ENCODE data around the gene R3HDML.

Gene R3HDML

DNA sequence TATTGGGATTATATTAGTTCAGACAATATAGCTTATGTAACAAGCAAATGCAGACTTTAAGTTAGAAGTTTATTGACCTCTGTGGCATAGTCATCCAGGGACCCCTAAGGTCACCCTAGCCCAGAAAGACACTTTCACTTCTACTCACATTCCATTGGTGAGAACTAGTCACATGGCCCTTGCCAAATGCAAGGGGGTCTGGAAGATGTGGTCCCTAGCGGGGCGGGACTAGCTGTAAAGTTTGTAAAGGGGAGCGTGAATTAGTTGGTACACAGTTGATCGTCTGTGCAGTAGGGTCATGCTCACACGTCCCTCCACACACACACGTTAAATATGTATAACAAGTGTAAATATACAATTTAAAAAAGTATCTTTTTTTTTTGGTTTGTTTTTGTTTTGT, 27.9 kb downstream of the R3HDML start:
- DNase-seq: no peak

DNA sequence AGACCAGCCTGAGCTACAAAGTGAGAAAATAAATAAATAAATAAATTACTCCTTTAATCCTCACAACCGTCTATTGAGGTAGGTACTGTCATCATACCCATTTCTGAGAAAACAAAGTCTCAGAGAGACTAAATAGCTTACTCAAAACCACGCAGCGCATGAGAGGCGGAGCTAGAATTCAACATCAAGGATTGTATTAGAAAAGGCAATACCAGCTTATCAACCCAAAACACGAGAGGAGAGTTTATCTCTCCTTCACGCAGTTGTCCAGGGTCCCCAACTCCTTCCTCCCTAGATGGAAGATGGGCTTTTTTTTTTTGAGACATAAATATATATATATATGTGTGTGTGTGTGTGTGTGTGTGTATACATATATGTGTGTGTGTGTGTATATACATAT, 30.9 kb downstream of the R3HDML start:
- DNase-seq: no peak

DNA sequence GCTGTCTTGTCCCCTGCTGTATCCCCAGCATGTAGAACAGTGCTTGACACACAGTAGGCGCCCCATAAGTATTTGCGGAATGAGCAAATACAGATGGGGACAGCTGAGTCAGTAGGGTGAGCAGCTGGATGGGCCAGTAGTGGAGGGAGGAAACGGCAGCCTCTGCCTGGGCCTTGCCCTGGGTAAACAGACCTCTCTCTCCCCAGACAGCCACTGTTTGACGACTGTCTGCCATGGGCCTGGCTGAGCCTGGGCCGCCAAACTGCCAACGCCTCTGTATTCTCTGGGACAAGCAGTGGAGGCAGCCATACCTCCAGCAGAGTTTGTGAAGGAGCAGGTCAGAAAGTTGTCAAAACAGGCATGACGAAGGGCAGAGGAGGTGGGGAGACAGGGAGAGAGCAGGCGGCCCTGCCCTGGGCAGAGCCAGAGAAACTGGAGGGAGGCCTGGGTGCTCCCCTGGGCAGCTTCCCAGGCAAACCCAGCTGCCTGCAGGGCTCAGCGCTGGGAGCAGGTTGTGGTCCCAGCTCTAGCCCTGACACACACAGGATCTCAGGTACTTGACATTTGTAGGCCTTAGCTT, 33.9 kb downstream of the R3HDML start:
- DNase-seq: no peak

DNA sequence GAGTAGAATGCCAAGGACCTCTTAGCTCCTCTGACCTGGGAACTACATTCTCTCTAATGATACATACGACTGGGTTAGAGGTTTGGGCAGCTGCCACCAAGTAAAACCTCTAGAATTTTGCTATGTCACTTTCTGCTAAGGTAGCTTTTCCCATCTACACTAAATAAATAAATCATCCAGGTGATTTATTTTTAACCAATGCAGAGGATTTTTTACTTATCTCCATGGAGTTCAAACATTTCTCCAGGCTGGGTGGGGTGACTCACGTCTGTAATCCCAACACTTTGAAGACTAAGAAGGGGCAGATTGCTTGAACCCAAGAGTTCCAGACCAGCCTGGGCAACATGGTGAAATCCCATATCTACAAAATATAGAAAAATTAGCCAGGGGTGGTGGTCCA, 45.8 kb downstream of the R3HDML start:
- DNase-seq: no peak

DNA sequence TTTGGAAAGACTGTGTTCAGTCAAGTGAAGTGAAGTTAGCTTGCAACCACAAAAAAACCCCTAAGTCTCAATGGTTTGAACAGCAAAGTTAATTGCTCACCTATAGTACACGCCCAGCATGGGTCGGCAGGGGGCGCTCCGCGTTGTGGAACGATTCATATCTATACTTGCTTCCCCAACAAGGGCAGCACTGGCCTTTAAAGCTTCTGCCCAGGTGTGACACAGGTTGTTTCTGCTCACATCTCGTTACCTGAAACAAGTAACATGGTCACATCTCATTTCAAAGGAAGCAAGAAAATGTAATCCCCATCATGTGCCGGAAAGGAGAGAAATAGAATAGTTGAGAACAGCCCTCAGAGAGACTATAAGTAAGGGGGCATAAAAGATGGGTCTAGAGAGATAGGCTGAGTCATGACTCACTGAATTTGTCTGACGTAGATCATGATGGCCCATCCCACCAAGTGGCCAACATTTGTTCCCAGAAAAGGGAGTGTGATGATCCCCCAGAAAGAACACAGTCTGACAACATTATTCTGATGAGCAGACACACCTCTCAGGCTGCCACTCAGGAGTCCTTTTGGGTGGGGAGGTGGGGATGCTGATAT, 47.7 kb downstream of the R3HDML start:
- peak; percentile 60 to 91 for DNase-seq

DNA sequence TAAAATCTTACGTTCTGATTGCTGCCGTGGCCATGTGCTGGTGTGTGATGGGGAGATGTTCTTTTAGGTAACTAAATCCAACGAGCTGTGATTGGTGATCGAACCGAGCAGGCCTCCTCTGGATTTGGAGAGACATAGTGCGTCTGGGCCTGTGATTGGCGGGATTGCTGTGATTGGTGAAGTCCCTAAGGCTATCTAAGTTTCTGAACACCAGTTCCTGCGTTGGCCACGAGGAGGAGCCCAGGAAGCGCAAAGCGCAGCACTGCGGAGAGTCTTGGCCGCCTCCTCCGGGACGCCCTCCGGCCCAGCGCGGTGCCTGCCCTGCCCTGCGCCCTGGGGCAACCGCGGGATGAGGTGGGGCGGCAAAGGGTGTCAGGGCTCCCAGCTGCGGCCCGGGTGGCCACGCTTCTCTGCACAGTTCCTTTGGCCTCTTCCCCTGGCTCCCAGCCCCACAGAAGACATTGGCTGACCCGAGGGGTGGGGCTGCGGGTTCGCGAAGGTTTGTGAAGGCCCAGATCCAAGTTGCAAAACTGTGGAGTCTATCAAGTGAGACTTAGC, 51.7 kb downstream of the R3HDML start:
- DNase-seq: peak; percentile 68 to 85

DNA sequence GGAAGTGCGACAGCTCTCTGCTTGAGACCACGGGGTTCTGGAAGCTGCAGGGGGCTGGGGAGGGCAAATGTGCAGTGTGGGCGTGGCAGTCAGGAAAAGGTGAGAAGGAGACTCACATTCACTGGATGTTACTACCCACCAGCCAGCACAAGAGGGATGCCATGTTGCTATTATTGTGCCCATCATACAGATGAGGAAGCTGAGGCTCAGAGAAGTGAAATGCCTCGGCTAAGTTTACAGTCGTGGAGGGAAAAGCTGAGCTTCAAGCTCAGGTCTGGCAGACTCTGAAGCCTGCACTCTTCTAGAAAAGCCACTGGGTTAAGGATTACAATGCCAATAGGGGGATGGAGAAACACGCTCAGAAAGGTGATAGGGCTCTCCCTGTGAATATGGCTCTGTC, 53.0 kb downstream of the R3HDML start:
- DNase-seq: no peak

DNA sequence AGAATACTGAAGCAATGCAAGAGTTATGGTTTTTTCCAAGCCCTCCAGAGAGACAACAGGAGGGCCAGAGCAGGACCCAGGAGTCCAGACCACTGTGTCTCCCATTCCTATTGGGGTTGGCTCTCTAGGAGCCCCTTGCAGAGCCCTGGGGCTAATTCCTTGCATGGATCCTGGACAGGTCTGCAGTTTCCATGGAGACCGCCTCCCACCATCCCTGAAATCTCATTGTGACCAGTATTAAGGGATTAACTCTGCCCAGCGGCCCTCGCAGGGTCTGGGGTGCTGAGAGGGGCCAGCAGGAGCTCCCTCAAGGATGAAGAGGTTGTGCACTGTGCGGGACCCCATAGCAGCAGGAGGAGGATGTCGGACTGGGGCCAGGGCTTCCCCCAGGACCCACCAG, 53.4 kb downstream of the R3HDML start:
- DNase-seq: no peak

DNA sequence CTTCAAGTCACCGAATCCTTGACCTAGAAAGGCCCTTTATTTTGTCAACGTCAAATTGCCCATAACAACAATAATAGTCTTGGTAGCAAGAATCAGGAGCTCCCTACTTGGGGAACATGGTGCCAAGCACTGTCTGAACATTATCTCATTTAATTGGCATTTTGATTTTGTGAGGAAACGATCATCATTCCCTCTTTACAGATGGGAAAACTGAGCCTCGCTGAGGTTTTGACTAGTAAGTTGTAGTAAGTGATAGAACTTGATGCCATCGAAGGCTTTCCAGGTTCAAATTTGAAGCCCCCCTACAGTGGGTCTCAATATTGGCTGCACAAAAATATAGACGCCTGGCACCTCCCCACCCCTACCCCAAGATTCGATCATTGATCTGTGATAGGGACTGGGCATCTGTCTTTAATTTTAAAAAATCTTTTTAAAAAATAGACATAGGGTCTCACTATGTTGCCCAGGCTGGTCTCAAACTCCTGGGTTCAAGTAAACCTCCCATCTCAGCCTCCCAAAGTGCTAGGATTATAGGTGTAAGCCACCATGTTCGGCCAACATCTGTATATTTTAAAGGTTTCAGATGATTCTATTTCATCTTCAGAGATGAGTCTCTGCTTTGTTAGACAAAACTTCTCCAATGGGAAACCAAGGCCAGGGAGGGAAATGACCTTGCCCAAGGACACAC, 55.4 kb downstream of the R3HDML start:
- DNase-seq: no peak

DNA sequence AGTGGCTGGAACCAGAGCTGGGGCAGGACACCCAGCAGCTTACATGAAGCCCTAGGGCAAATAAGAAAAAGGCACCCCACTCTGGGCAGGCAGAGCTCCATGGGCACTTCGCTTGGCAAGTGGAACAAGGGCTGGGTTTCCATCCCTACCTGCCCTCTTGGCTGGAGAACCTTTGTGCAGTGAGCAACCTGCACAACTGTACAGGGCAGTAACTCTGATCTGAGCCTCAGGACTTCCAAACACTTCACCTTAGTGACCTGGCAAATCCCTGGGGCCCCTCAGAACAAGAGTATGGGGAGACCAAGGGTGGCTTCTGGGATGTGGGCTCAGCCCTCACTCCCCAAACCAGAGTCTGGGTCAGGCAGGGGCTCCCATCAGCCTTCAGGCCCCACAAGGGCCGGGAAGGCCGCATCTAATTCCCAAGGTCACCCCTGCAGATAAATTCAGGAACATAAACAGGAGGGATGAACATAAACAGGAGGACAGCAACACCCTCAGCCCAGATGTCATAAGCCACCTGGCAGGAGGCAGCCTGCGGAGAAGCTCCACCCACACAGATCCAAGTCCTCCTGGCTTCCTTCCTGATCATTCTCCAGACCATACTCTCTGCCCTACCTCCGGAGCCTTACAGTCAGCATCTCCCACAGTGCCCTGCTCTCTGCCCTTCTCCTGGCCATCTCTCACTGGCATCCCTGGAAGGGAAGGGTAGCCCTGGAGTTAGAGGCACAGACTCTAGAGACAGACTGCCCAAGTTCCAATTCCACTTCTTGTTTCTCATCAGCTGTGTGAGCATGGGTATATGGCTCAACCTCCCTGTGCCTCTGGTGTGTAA, 56.1 kb downstream of the R3HDML start:
- DNase-seq: no peak

DNA sequence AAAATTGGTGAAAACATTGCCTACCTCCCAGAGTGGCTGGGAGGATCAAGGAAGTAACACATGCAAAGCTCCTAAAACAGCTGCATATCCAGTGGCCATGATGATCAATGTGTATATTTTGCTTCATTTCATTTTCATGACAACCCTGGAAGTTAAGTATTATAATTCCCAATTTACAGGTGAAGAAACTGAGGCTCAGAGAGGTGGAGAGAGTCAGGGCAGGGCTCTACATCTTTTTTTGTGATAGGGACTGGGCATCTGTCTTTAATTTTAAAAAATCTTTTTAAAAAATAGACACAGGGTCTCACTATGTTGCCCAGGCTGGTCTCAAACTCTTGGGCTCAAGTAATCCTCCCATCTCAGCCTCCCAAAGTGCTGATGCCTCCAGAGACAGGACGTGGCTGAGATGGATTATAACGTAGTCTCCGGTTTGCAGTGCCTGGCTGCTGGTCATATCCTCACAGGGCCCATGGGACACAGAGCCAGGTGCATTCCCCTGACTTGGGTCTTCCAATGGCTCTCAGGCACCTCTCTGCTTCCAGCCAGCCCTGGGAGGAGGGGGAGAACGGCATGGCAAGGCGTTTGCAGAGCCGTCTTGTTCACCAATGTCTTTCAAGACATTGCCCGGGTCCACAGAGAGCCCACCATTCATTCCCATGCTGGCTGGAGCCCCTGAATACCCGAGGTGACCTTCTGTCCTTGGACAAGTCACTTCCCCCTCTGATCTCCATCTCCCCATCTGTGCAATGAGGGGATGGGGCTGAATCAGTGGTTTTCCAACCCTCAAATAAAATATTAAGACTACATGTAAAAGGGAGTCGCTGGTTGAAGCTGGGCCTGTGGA, 57.0 kb downstream of the R3HDML start:
- DNase-seq: no peak

DNA sequence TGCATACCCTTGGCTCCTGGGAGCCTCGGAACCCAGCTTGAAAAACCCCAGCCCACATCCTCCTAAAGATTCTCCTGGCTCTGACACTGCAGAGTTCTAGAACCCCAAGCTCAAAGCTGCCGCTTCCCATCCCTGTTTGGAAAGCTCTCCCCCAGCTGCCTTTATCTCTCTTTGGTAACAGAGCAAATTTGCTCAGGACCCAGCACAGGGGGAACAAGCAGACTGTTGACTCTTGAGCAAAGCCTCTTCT, 57.5 kb downstream of the R3HDML start:
- DNase-seq: no peak

DNA sequence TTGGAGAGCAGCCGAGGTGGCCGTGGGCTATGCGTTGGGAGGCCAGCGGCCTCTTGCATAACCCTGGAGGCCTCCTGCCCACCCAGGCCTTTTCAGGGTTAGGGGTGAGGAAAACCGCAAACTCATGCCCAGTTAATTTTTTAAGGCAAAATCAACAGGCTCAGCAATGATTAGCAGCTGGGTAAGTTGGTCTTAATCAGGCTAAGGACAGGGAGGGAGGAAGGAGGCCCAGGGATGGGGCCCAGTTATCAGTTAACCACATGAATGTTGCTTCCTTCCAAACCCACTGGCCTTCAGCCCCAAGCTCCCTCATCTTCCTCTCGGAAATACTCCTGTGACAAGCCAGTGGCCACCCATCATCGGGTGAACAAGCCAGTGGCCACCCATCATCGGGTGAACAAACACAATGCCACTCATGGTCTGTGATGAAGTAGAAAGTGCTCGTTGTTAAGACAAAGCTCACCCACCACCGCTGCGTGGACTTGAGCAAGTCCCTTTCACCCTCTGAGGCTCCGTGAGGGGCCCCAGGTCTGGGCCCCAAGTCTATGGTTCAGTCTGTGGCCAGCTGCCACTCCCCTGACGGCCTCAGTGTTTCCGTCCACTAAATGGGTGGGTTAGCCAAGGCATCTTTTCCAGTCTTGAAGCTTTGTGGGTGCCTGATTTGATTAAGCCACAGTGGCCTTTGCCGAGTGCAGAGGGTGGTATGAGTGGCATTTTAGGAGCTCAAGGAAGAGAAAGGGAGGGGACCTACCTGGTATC, 58.0 kb downstream of the R3HDML start:
- DNase-seq: no peak

DNA sequence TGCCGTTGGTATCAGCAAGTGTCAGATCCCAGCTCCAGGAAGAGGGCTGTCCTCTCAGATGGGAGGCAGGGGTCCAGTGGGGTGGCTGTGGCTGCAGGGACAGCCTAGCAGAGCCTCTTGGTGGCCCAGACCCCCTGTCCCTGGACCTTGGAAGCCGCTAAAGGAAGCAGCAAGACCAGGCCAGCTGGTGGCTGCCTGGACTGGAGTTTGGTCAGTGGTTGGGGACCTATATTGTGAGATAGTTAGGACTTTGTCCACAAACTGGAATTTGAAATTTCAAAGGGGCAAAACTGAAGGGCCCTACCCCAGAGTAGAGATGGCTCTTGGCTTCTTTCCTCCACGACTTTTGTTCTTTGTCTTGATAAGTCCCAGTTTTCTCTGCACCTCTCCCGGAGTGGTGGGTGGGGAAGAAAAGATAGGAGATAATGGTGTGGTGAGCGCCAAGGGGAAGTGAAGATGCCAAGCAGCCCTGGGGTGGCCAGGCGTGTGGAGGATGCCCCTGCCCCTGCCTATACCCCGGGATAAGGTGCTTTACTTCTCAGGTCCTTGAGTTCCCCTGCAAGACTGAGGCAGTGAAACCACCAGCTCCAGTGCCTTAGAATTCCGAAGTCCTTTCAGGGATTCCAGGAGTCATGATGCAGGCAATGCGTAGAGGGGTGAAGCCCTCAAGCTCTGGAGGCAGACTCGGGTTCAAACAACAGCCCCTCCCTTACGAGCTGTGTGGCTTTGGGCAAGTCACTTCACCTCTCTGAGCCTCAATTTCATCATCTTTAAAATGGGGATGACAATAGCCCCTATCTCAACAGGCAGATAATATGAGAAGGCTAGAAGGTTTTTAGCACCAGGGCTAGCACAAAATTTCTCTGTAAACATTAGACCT, 58.9 kb downstream of the R3HDML start:
- DNase-seq: no peak

DNA sequence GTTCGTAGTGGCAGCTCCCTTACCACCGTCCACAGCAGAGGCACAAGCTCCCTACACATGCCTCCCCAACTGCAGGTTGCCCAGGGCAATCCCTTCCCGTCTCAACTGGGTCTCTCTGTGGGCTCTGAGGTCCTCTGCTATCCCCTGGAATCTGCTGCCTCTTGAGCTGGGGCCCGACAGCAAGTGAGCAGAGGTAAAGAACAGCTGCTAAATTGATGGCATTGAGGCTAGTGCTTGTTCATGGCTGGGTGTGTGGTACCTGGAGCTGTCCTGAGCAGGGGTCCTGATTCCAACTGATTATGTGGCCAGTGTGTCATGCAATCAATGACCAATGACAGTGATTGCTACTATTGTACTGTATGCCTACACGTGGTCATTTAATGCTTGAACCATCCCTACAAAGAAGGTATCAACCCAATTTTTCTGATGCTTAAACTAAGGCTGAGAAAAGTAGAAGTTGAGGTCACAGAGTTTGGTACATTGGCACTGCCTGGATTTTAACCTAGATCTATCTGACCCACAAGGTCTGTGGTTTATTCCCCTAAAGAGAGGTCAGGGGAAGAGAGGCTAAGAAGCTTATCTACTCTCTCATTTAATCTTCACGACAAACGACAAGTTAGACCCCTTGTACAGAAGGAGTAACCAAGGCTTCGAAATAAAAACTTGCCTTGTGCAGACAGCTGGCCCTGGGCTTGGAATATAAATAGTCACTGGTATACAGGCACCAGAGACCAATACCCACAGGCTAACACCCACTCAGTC, 59.7 kb downstream of the R3HDML start:
- no peak for DNase-seq

DNA sequence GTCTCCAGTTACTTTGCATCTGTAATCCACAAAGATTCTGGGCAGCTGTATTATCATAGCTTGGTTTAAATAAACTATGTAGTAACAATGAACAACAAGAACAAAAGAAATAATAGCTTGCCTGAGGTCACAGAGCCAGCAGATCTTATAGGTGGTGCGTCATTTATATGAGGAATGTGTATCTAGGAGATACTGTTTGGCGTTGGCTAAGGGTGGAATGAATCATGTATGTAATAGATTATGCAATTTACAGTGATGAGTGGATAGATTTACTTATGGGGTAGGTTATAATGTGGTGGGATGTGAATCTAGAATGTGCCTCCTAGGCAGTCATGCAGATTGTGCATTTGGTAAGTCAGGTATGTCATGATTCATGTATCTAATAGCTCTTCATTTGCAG, 61.5 kb downstream of the R3HDML start:
- no peak for DNase-seq

DNA sequence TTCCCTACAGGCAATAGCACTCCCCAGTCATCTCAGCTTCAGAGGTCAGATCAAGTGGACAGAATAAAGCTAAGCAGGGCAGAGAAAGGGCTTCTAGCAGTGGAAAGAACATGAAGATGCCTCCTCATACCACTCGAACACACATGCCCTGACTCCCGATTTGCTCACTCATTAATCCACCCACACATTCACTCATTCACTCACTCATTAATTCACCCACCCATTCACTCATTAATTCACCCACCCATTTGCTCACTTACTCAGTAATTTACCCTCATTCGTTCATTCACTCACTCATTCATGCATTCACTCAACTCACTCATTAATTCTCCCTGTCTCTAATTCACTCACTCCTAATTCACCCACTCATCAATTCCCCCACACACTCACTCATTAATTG, 62.6 kb downstream of the R3HDML start:
- no peak for DNase-seq

DNA sequence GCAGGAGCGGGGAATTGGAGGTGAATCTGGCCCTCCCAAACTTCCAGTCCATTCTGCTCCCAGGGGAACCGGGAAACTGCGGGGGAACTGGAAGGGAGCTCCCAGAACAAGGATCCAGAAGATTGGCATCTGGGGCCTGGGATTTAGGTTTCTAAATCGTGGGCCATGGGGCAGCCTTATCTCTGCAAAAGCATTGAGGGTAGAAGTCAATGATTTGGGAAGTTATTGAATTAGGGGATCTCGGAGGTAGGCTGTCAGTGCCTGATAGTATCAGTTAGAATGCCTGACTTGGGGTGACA, 63.8 kb downstream of the R3HDML start:
- DNase-seq: no peak

Data from NCI-H526 (cell line).